Heart right ventricle (tissue), 16 donors: ENCODE data around the gene ATP6V0B. TPM values are rescaled to one million over a fixed set of nuclear protein-coding genes. Genes with fewer than 3 reads are reported as not detected.

Experiments
- ATAC-seq, 8 donors: fragments of 200-7000 bp; cut with Tn5 transposase; one replicate each; pipeline ENCODE4 v1.9.1; 2020; ENCODE audit warnings: mild to moderate bottlenecking in 8 of 8, moderate library complexity in 8 of 8, moderate number of reproducible peaks in 1 of 8
- DNase-seq, 2 donors: peaks; one replicate each; pipeline ENCODE4 v3.0.0-alpha.2; 2020
- H3K27ac ChIP-seq, 10 donors: fragments of 200-600 bp; sonication (generic) in 2 of 10; one replicate each; pipeline versions ENCODE4 v1.5.0 to v1.8.0; 2020 to 2022; ENCODE audit warnings: mild to moderate bottlenecking in 3 of 10
- H3K27me3 ChIP-seq, 7 donors: fragments of 200-600 bp; one replicate each; pipeline ENCODE4 v1.8.0; 2021 to 2022; ENCODE audit warnings: mild to moderate bottlenecking in 2 of 7
- H3K36me3 ChIP-seq, 9 donors: fragments of 200-600 bp; sonication (generic) in 1 of 9; one replicate each; pipeline versions ENCODE4 v1.5.0 to v1.8.0; 2020 to 2022; ENCODE audit warnings: mild to moderate bottlenecking in 2 of 9
- H3K4me1 ChIP-seq, 9 donors: fragments of 200-600 bp; sonication (generic) in 1 of 9; one replicate each; pipeline versions ENCODE4 v1.5.0 to v1.8.0; 2020 to 2022; ENCODE audit warnings: mild to moderate bottlenecking in 4 of 9
- H3K4me3 ChIP-seq, 10 donors: fragments of 200-600 bp; sonication (generic) in 2 of 10; one replicate each; pipeline versions ENCODE4 v1.5.0 to v1.8.0; 2020 to 2022; ENCODE audit warnings: mild to moderate bottlenecking in 7 of 10, moderate library complexity in 2 of 10
- H3K9me3 ChIP-seq, 11 donors: fragments of 200-600 bp in 10 of 11; sonication (generic) in 2 of 11; one replicate each; pipeline versions ENCODE4 v1.5.0 to v1.8.0; 2013 to 2022; ENCODE audit warnings: mild to moderate bottlenecking in 2 of 11, control low read depth in 1 of 11, moderate library complexity in 1 of 11
- CTCF ChIP-seq, 9 donors: fragments of 200-600 bp; sonication (generic) in 2 of 9; IDR thresholded peaks; one replicate each; pipeline versions ENCODE4 v1.5.0 to v1.8.0; 2021 to 2022; ENCODE audit warnings: antibody characterized with exemption in 9 of 9, mild to moderate bottlenecking in 5 of 9, moderate library complexity in 1 of 9
- WGBS, 2 donors: extraction: QIAGEN DNeasy Blood & Tissue Kit; methylation state at CpG; one replicate each; pipeline ENCODE4 v1.1.7; 2013; ENCODE audit warnings: inconsistent platforms in 1 of 2; 5-methylcytosine and 5-hydroxymethylcytosine counted together
- intact Hi-C, 10 donors: fragments of 100-400 bp; cut with DNase I; formaldehyde crosslinking; loops; one replicate each; pipeline versions ENCODE4 v1.11.1 to v1.14.2; 2022
- polyA plus RNA-seq, 2 donors: library from polyadenylated mRNA; stranded (reverse); fragments of 200-250 nt; gene quantifications; one replicate each; pipeline ENCODE4 v1.2.3, GENCODE V29; 2013
- total RNA-seq, 10 donors: library from RNA; stranded (reverse); fragmentation: NEBNext Ultra II Directional in 3 of 10; extraction: Animal tissue kit (Norgen Biotek cat#: 25700) in 3 of 10; gene quantifications; one replicate each; pipeline versions ENCODE4 v1.2.1 to v1.2.4, GENCODE V29; 2021 to 2023
- donor health status: Arrhythmogenic right ventricular cardiomyopathy.
- donor health status: ischemic (EF 13 %, LVEDD 7.1; RV severe dilation, severe dysfunction).
- donor health status: healthy with polysubstance abuse.
- donor health status: DM: no; HTN: yes; CAD: no.
- donor health status: DM: no; HTN: no; CAD: no.
- donor health status: ischemic (EF 25% LVEDD 6.9; RV normal size, moderate dysfunction).
- donor health status: ischemic (EF 25% LVEDD 5.7; RV mildly dilated, moderate dysfunction).
- donor health status: healthy.
- donor health status: DM: yes; HTN: yes; CAD: no.
- donor health status: Ischemic cardiomyopathy.
- donor health status: ischemic (EF 35%, LVEDD 5.7; RV mildly dilated, moderate dysfunction).
- donor health status: nonischemic (EF 11% LVEDD 7.7; RV severe dilation, severe dysfunction).
- donor health status: DM: yes; HTN: yes; CAD: no.
- donor health status: PGD.
- donor health status: ischemic (EF 29% LVEDD 5.4; RV normal size, mild dysfunction).
- donor health status: nonischemic (EF 23%, LVEDD 6.1; RV moderate dilation, normal function).

Gene ATP6V0B
- total and polyA plus RNA-seq, 12 donors = 63.1 to 227 (median 74.3) TPM

GRCh38 chr1:43949678-43950077 is 25.1 kb upstream of the ATP6V0B start:
- H3K4me3 ChIP-seq = no peak overlapping the region
- H3K27me3 ChIP-seq = no peaks in the 10 kb centered on the region
- no peaks in the 10 kb centered on the region for H3K9me3 ChIP-seq
- peaks cover 16 to 91% (median 68%) of the 10 kb centered on the region in 9 donors for H3K4me1 ChIP-seq
- ATAC-seq (peak in 5 of 8 donors; percentile 5 to 26 (median 8)), DNase-seq (peak; percentile 39 to 43)
- TF ChIP-seq CTCF (IDR thresholded peaks at IDR 0.05) = peak in 1 of 9 donors; percentile 4
- peak overlapping the region in 6 of 10 donors; percentile 18 to 97 (median 40) for H3K27ac ChIP-seq
- intact Hi-C loops = loop anchor here in 1 of 10 donors (5.0 kb wide), 1 partner anchor 242 kb away; the partner anchor contains the start of gene ST3GAL3
- peaks cover 0 to 22% (median 0%) of the 10 kb centered on the region in 9 donors for H3K36me3 ChIP-seq
- WGBS, 2 donors = 49 to 63% methylated on average over 13 of the region's 13 CpGs

GRCh38 chr1:43951021-43951985 is 23.5 kb upstream of the ATP6V0B start:
- TF ChIP-seq CTCF (IDR thresholded peaks at IDR 0.05) = no peak
- Histone ChIP-seq H3K27me3 (no peaks in the 10 kb centered on the region), H3K4me1 (peaks cover 16 to 77% (median 57%) of the 10 kb centered on the region in 9 donors), H3K4me3 (no peak overlapping the region), H3K9me3 (no peaks in the 10 kb centered on the region), H3K27ac (no peak overlapping the region), H3K36me3 (peaks cover 0 to 36% (median 0%) of the 10 kb centered on the region in 9 donors)
- 91 to 92% methylated on average over 4 of the region's 4 CpGs for WGBS, 2 donors
- no peak for DNase-seq
- intact Hi-C loops = no loop called here
- ATAC-seq = no peak

- TF ChIP-seq CTCF (IDR thresholded peaks at IDR 0.05) = no peak
- H3K4me3 ChIP-seq = no peak overlapping the region
- peaks cover 0 to 52% (median 11%) of the 10 kb centered on the region in 9 donors for H3K36me3 ChIP-seq
- peaks cover 16 to 69% (median 51%) of the 10 kb centered on the region in 9 donors for H3K4me1 ChIP-seq
- WGBS, 2 donors = 67 to 76% methylated on average over 8 of the region's 8 CpGs
- ATAC-seq (no peak), DNase-seq (no peak)
- no peak overlapping the region for H3K27ac ChIP-seq
- H3K27me3 ChIP-seq = no peaks in the 10 kb centered on the region
- intact Hi-C loops = no loop called here
- H3K9me3 ChIP-seq = no peaks in the 10 kb centered on the region
Observed at GRCh38 chr1:43952731-43953346, 21.9 kb upstream of the ATP6V0B start.

GRCh38 chr1:43953361-43953760 is 21.4 kb upstream of the ATP6V0B start:
- DNase-seq = no peak
- Histone ChIP-seq H3K4me3 (no peak overlapping the region), H3K36me3 (peaks cover 0 to 57% (median 16%) of the 10 kb centered on the region in 9 donors), H3K9me3 (no peaks in the 10 kb centered on the region), H3K4me1 (peaks cover 12 to 63% (median 45%) of the 10 kb centered on the region in 9 donors), H3K27me3 (no peaks in the 10 kb centered on the region), H3K27ac (no peak overlapping the region)
- TF ChIP-seq CTCF (IDR thresholded peaks at IDR 0.05) = no peak
- intact Hi-C loops = no loop called here
- WGBS, 2 donors = 74 to 76% methylated on average over 3 of the region's 3 CpGs
- no peak for ATAC-seq
